ENCODE data around the gene TDRD5. TPM values are rescaled to one million over a fixed set of nuclear protein-coding genes. Genes with fewer than 3 reads are reported as not detected.

TDRD5 gene
- total RNA-seq, 1 donor from 2014 or later: not detected

DNA sequence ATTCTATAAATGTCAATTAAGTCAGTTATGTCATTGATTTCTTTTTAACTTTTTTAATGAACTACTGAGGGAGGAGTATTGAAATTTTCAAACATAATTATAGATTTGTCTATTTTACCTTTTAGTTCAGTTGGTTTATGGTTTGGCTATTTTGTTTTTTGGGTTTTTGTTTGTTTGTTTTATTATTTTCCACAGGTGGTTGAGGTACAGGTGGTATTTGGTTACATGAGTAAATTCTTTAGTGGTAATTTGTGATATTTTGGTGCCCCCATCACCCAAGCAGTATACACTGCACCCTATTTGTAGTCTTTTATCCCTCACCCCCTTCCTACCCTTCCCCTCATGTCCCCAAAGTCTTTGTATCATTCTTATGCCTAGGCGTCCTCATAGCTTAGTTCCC is 9.5 kb downstream of the TDRD5 start:
- Mint-ChIP-seq H3K36me3 (ENCODE audit: unreplicated experiment) (no peaks in the 10 kb centered on the region), H3K4me3 (ENCODE audit: unreplicated experiment) (no peak overlapping the region), H3K9me3 (ENCODE audit: unreplicated experiment) (peaks cover 5% of the 10 kb centered on the region), H3K27ac (ENCODE audit: unreplicated experiment) (no peak overlapping the region), H3K4me1 (ENCODE audit: unreplicated experiment) (no peaks in the 10 kb centered on the region), H3K27me3 (ENCODE audit: unreplicated experiment) (peaks cover 21% of the 10 kb centered on the region)
- no peak for DNase-seq (ENCODE audit: extremely low spot score, unreplicated experiment)
- TF ChIP-seq, protein P1, sequence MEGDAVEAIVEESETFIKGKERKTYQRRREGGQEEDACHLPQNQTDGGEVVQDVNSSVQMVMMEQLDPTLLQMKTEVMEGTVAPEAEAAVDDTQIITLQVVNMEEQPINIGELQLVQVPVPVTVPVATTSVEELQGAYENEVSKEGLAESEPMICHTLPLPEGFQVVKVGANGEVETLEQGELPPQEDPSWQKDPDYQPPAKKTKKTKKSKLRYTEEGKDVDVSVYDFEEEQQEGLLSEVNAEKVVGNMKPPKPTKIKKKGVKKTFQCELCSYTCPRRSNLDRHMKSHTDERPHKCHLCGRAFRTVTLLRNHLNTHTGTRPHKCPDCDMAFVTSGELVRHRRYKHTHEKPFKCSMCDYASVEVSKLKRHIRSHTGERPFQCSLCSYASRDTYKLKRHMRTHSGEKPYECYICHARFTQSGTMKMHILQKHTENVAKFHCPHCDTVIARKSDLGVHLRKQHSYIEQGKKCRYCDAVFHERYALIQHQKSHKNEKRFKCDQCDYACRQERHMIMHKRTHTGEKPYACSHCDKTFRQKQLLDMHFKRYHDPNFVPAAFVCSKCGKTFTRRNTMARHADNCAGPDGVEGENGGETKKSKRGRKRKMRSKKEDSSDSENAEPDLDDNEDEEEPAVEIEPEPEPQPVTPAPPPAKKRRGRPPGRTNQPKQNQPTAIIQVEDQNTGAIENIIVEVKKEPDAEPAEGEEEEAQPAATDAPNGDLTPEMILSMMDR (IDR thresholded peaks at IDR 0.05): no peak

DNA sequence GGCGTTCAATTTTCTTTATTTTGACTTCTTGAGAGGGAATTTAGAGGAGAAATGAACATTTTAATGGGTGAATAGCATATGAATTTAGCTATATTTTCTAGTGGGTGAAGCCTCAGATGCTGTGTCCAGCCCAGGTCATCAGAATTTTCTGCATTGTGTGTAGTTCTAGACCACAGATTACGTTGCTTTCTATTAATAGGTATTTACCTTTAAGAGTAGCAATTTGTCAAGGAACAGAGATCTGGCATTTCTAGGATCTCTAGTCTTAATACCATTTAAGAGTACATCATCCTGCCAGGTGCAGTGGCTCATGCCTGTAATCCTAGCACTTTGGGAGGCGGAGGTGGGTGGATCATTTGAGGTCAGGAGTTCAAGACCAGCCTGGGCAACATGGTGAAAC is 20.7 kb downstream of the TDRD5 start:
- peaks cover 19% of the 10 kb centered on the region for H3K27me3 Mint-ChIP-seq (ENCODE audit: unreplicated experiment)
- no peak overlapping the region for H3K27ac Mint-ChIP-seq (ENCODE audit: unreplicated experiment)
- no peaks in the 10 kb centered on the region for H3K9me3 Mint-ChIP-seq (ENCODE audit: unreplicated experiment)
- H3K4me3 Mint-ChIP-seq (ENCODE audit: unreplicated experiment): no peak overlapping the region
- H3K36me3 Mint-ChIP-seq (ENCODE audit: unreplicated experiment): no peaks in the 10 kb centered on the region
- TF ChIP-seq, protein P1 (IDR thresholded peaks at IDR 0.05): no peak
- no peak for DNase-seq (ENCODE audit: extremely low spot score, unreplicated experiment)
- no peaks in the 10 kb centered on the region for H3K4me1 Mint-ChIP-seq (ENCODE audit: unreplicated experiment)

DNA sequence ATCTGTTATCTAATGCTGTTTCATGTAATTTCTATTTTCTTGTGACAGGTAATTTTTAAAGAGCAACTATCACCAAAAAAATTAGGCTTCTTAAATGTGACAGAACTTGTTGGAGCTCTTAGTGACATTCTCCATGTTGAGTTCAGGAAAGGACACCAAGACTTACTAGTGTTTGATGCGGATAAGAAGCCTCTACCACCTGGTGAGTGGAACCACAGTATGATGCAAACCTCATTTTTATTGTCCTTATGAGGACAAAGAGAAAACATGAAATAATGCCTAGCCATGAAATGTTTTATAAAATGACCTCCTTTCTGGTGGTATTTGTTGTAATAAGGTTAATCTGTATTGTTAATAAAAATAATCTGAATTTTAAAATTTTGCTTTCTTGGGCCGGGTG is 39.1 kb downstream of the TDRD5 start:
- no peak for DNase-seq (ENCODE audit: extremely low spot score, unreplicated experiment)
- H3K36me3 Mint-ChIP-seq (ENCODE audit: unreplicated experiment): no peaks in the 10 kb centered on the region
- no peaks in the 10 kb centered on the region for H3K9me3 Mint-ChIP-seq (ENCODE audit: unreplicated experiment)
- no peaks in the 10 kb centered on the region for H3K4me1 Mint-ChIP-seq (ENCODE audit: unreplicated experiment)
- TF ChIP-seq, protein P1 (IDR thresholded peaks at IDR 0.05): no peak
- no peak overlapping the region for H3K27ac Mint-ChIP-seq (ENCODE audit: unreplicated experiment)
- no peak overlapping the region for H3K4me3 Mint-ChIP-seq (ENCODE audit: unreplicated experiment)
- peaks cover 6% of the 10 kb centered on the region for H3K27me3 Mint-ChIP-seq (ENCODE audit: unreplicated experiment)

DNA sequence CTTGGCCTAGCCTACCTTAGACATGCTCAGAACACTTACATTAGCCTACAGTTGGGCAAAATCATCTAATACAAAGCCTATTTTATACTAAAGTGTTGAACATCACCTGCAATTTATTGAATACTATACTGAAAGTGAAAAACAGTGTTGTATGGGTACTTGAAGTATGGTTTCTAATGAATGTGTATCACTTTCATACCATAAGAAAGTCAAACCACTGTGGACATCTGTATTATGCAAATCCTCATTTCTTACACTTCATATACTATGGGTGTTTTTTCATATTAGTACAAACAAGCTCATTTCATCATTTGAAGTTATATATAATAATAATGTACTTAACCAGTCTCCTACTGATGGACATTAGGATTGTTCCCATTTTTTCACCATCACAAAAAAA is 41.2 kb downstream of the TDRD5 start:
- H3K9me3 Mint-ChIP-seq (ENCODE audit: unreplicated experiment): no peaks in the 10 kb centered on the region
- DNase-seq (ENCODE audit: extremely low spot score, unreplicated experiment): no peak
- no peaks in the 10 kb centered on the region for H3K36me3 Mint-ChIP-seq (ENCODE audit: unreplicated experiment)
- H3K4me1 Mint-ChIP-seq (ENCODE audit: unreplicated experiment): no peaks in the 10 kb centered on the region
- no peak overlapping the region for H3K27ac Mint-ChIP-seq (ENCODE audit: unreplicated experiment)
- H3K27me3 Mint-ChIP-seq (ENCODE audit: unreplicated experiment): peaks cover 2% of the 10 kb centered on the region
- no peak overlapping the region for H3K4me3 Mint-ChIP-seq (ENCODE audit: unreplicated experiment)
- TF ChIP-seq, protein P1 (IDR thresholded peaks at IDR 0.05): no peak

DNA sequence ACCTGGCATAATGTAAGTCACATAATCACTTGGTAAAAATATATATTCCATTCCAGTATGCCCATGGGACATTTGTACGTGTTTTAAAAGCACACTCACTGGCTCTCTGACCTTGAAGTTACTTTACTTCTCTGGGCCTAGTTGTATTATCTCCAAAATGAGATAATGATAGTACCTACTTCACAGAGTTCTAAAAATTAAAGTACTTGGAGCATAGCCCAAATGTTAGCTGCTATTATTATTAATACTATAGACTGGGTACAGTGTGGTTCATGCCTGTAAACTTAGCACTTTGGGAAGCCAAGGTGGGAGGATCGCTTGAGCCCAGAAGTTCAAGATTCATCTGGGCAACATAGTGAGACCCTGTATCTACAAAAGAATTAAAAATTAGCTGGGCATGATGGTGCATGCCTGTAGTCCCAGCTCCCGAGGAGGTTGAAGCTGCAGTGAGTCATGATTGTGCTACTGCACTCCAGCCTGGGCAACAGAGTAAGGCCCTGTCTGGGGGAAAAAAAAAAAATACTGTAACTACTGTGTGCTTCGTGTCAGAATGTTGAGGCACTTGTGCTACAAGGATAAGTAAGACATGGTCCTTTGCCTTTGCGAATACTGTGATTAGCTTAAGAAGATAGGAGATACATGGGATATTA is 45.7 kb downstream of the TDRD5 start:
- Mint-ChIP-seq H3K4me1 (ENCODE audit: unreplicated experiment) (no peaks in the 10 kb centered on the region), H3K9me3 (ENCODE audit: unreplicated experiment) (no peaks in the 10 kb centered on the region), H3K36me3 (ENCODE audit: unreplicated experiment) (no peaks in the 10 kb centered on the region), H3K27me3 (ENCODE audit: unreplicated experiment) (peaks cover 6% of the 10 kb centered on the region), H3K4me3 (ENCODE audit: unreplicated experiment) (no peak overlapping the region), H3K27ac (ENCODE audit: unreplicated experiment) (no peak overlapping the region)
- TF ChIP-seq, protein P1 (IDR thresholded peaks at IDR 0.05): no peak
- no peak for DNase-seq (ENCODE audit: extremely low spot score, unreplicated experiment)
